H1 (cell line): ENCODE results near the gene UPB1. TPM values are rescaled to one million over a fixed set of nuclear protein-coding genes. Genes with fewer than 3 reads are reported as not detected.

ENCODE experiments used
- CTCF ChIA-PET: fragments of 300-600 bp; sonication (Branson Sonifier 250); formaldehyde crosslinking; loops from one replicate; lab custom pipeline; 2021; ENCODE audit not compliant: partially characterized antibody; lab: Charles Lee
- POLR2A ChIA-PET: fragments of 300-600 bp; sonication (Branson Sonifier 250); formaldehyde crosslinking; loops from one replicate; lab custom pipeline; 2021; ENCODE audit warnings: inconsistent platforms; ENCODE audit not compliant: partially characterized antibody; lab: Charles Lee
- DNase-seq, 2 experiments: peaks; one replicate each; pipeline versions ENCODE4 v3.0.0 to v3.0.0-alpha.2; 2010 to 2022; ENCODE audit warnings: low spot score in 2 of 2, low read depth in 1 of 2, mixed read lengths in 1 of 2
- FAIRE-seq: peaks from 2 replicates; lab custom pipeline; 2011; peaks lifted over from hg19 to GRCh38; lab: Jason Lieb, UNC
- H2AFZ ChIP-seq: 2 replicates; pipeline ENCODE4 v1.8.1; 2012; ENCODE audit warnings: low read length, inconsistent platforms
- H2AK5ac ChIP-seq: 2 replicates; pipeline ENCODE4 v1.6.1; 2013; ENCODE audit warnings: low read depth, low read length
- H2BK120ac ChIP-seq: replicated peaks from 2 replicates; pipeline ENCODE3; 2013; ENCODE audit warnings: low read depth, low read length, inconsistent platforms
- H2BK12ac ChIP-seq: 2 replicates; pipeline ENCODE4 v1.6.1; 2013; ENCODE audit warnings: low read depth, low read length
- H2BK15ac ChIP-seq: 2 replicates; pipeline ENCODE4 v1.6.1; 2013; ENCODE audit warnings: low read length
- H2BK20ac ChIP-seq: 2 replicates; pipeline ENCODE4 v1.6.1; 2013; ENCODE audit warnings: low read length
- H2BK5ac ChIP-seq: 2 replicates; pipeline ENCODE4 v1.6.1; 2013; ENCODE audit warnings: low read depth, low read length
- H3K14ac ChIP-seq: 2 replicates; pipeline ENCODE4 v1.6.1; 2013; ENCODE audit warnings: inconsistent platforms; ENCODE audit not compliant: insufficient read length
- H3K18ac ChIP-seq: 2 replicates; pipeline ENCODE4 v1.6.1; 2013; ENCODE audit warnings: low read length; ENCODE audit errors: extremely low read depth
- H3K23ac ChIP-seq: 2 replicates; pipeline ENCODE4 v1.6.1; 2013; ENCODE audit warnings: inconsistent platforms; ENCODE audit not compliant: insufficient read length
- H3K23me2 ChIP-seq: 2 replicates; pipeline ENCODE4 v1.6.1; 2013; ENCODE audit warnings: low read depth, low read length
- H3K27ac ChIP-seq: 2 replicates; pipeline ENCODE4 v1.6.1; 2011; ENCODE audit warnings: low read depth, low read length, inconsistent platforms
- H3K27me3 ChIP-seq, 4 experiments: replicated peaks in 1 of 4; 1 replicate in 1 of 4; 2 replicates in 3 of 4; pipeline versions ENCODE4 v1.6.1 to v1.8.1; 2011 to 2013; ENCODE audit warnings: low read length in 3 of 4, mild to moderate bottlenecking in 3 of 4, inconsistent platforms in 2 of 4, mixed read lengths in 2 of 4, moderate library complexity in 1 of 4; ENCODE audit not compliant: control insufficient read depth in 3 of 4, insufficient read depth in 3 of 4; ENCODE audit errors: extremely low read depth in 1 of 4
- H3K36me3 ChIP-seq, 4 experiments: 2 replicates each; pipeline versions ENCODE4 v1.6.1 to v1.8.1; 2011 to 2013; ENCODE audit warnings: mild to moderate bottlenecking in 4 of 4, low read length in 3 of 4, moderate library complexity in 2 of 4, control low read depth in 1 of 4, inconsistent platforms in 1 of 4; ENCODE audit not compliant: insufficient read depth in 4 of 4, control insufficient read depth in 2 of 4
- H3K4ac ChIP-seq: replicated peaks from 2 replicates; pipeline ENCODE3; 2013; ENCODE audit warnings: low read length, low read depth, mixed read lengths, inconsistent platforms; ENCODE audit not compliant: insufficient read length
- H3K4me1 ChIP-seq, 4 experiments: replicated peaks in 1 of 4; 1 replicate in 1 of 4; 2 replicates in 3 of 4; pipeline versions ENCODE4 v1.6.1 to v1.8.1; 2011 to 2013; ENCODE audit warnings: low read length in 3 of 4, inconsistent platforms in 2 of 4, mixed read lengths in 1 of 4; ENCODE audit not compliant: insufficient read depth in 4 of 4, control insufficient read depth in 3 of 4
- H3K4me2 ChIP-seq, 2 experiments: 2 replicates each; pipeline versions ENCODE4 v1.6.1 to v1.8.1; 2011 to 2013; ENCODE audit warnings: low read depth in 2 of 2, low read length in 2 of 2, control low read depth in 1 of 2, inconsistent platforms in 1 of 2, mild to moderate bottlenecking in 1 of 2; ENCODE audit not compliant: insufficient read depth in 1 of 2
- H3K4me3 ChIP-seq, 4 experiments: fragments of 200-600, 300-600 bp in 1 of 4; sonication (generic), shearing (Covaris generic), sonication (Bioruptor Twin) in 1 of 4; 2 replicates each; pipeline versions ENCODE4 v1.5.1 to v1.8.1; 2011 to 2016; ENCODE audit warnings: low read length in 4 of 4, low read depth in 3 of 4, control low read depth in 2 of 4, inconsistent platforms in 2 of 4, mild to moderate bottlenecking in 2 of 4, mixed read lengths in 1 of 4, moderate library complexity in 1 of 4; ENCODE audit not compliant: insufficient read depth in 2 of 4; ENCODE audit errors: extremely low read depth in 1 of 4
- H3K56ac ChIP-seq: replicated peaks from 2 replicates; pipeline ENCODE3; 2013; ENCODE audit warnings: low read depth, mild to moderate bottlenecking, mixed read lengths, low read length, inconsistent platforms; ENCODE audit not compliant: insufficient read length
- H3K79me1 ChIP-seq: 2 replicates; pipeline ENCODE4 v1.6.1; 2013; ENCODE audit warnings: low read depth, low read length, control low read depth
- H3K79me2 ChIP-seq, 2 experiments: 2 replicates each; pipeline versions ENCODE4 v1.6.1 to v1.8.1; 2012 to 2013; ENCODE audit warnings: low read length in 2 of 2, mild to moderate bottlenecking in 2 of 2, inconsistent platforms in 1 of 2; ENCODE audit not compliant: insufficient read depth in 2 of 2, control insufficient read depth in 1 of 2
- H3K9ac ChIP-seq, 4 experiments: replicated peaks in 1 of 4; 1 replicate in 1 of 4; 2 replicates in 3 of 4; pipeline versions ENCODE4 v1.6.1 to v1.8.1; 2011 to 2013; ENCODE audit warnings: low read depth in 3 of 4, low read length in 3 of 4, control low read depth in 2 of 4, mild to moderate bottlenecking in 2 of 4, moderate library complexity in 2 of 4, inconsistent platforms in 1 of 4; ENCODE audit errors: extremely low read depth in 1 of 4
- H3K9me3 ChIP-seq, 2 experiments: 2 replicates each; pipeline versions ENCODE4 v1.6.1 to v1.8.1; 2012 to 2013; ENCODE audit warnings: mild to moderate bottlenecking in 2 of 2, moderate library complexity in 2 of 2, control low read depth in 1 of 2, inconsistent platforms in 1 of 2, low read depth in 1 of 2, low read length in 1 of 2, mixed read lengths in 1 of 2; ENCODE audit not compliant: insufficient read depth in 2 of 2
- H4K20me1 ChIP-seq, 2 experiments: replicated peaks in 1 of 2; 2 replicates each; pipeline versions ENCODE3 to v1.8.1; 2011 to 2013; ENCODE audit warnings: inconsistent platforms in 2 of 2, low read length in 2 of 2, mild to moderate bottlenecking in 1 of 2; ENCODE audit not compliant: insufficient read depth in 2 of 2, control insufficient read depth in 1 of 2
- H4K5ac ChIP-seq: 2 replicates; pipeline ENCODE4 v1.6.1; 2013; ENCODE audit warnings: low read length, low read depth, mixed read lengths, inconsistent platforms; ENCODE audit not compliant: insufficient read length
- H4K8ac ChIP-seq: 2 replicates; pipeline ENCODE4 v1.8.0; 2013; ENCODE audit warnings: mild to moderate bottlenecking, moderate library complexity, low read length, inconsistent platforms; ENCODE audit not compliant: insufficient read depth; ENCODE audit errors: extremely low read depth
- H4K91ac ChIP-seq: replicated peaks from 2 replicates; pipeline ENCODE3; 2013; ENCODE audit warnings: low read length, mixed read lengths, inconsistent platforms; ENCODE audit not compliant: insufficient read length
- ASH2L ChIP-seq: fragments of 200-600, 300-600 bp; sonication (generic); IDR thresholded peaks from one replicate; pipeline ENCODE4 v1.7.1; 2017; ENCODE audit warnings: low read length
- ATF3 ChIP-seq: IDR thresholded peaks from 2 replicates; pipeline ENCODE4 v1.6.1; 2011; ENCODE audit warnings: low read depth, mild to moderate bottlenecking, low read length; ENCODE audit not compliant: insufficient read depth
- CTCF ChIP-seq, 3 experiments: IDR thresholded peaks; 1 replicate in 2 of 3; 2 replicates in 1 of 3; pipeline versions ENCODE4 v1.5.1 to v1.6.1; 2011; ENCODE audit warnings: low read length in 3 of 3, mild to moderate bottlenecking in 3 of 3, inconsistent platforms in 2 of 3, low read depth in 1 of 3, moderate library complexity in 1 of 3; ENCODE audit not compliant: insufficient read depth in 1 of 3; ENCODE audit errors: control extremely low read depth in 1 of 3
- EZH2 ChIP-seq: fragments of 200-600 bp; sonication (generic); IDR thresholded peaks from 2 replicates; pipeline ENCODE4 v1.7.1; 2012; ENCODE audit warnings: low read depth, mild to moderate bottlenecking, moderate library complexity, low read length, inconsistent platforms; ENCODE audit not compliant: severe bottlenecking
- GTF2F1 ChIP-seq: IDR thresholded peaks from 2 replicates; pipeline ENCODE4 v1.6.1; 2012; ENCODE audit warnings: low read depth, low read length, improper control_type of control experiment, borderline replicate concordance
- KDM4A ChIP-seq: IDR thresholded peaks from one replicate; pipeline ENCODE4 v1.7.1; 2012; ENCODE audit warnings: low read depth, mild to moderate bottlenecking, moderate library complexity, low read length, inconsistent platforms; ENCODE audit not compliant: severe bottlenecking
- KDM5A ChIP-seq: fragments of 200-600 bp; IDR thresholded peaks from 2 replicates; pipeline ENCODE4 v1.7.1; 2012; ENCODE audit warnings: mild to moderate bottlenecking, low read length, inconsistent platforms, mixed read lengths
- RBBP5 ChIP-seq: IDR thresholded peaks from 2 replicates; pipeline ENCODE4 v1.7.1; 2012; ENCODE audit warnings: low read depth, mild to moderate bottlenecking, inconsistent platforms, low read length, moderate library complexity, borderline replicate concordance
- SAP30 ChIP-seq: fragments of 300-600 bp; sonication (generic); IDR thresholded peaks from 2 replicates; pipeline ENCODE4 v1.7.1; 2012; ENCODE audit warnings: low read length, moderate library complexity, mild to moderate bottlenecking, inconsistent platforms; ENCODE audit not compliant: insufficient read depth, insufficient replicate concordance
- YY1 ChIP-seq: IDR thresholded peaks from 2 replicates; pipeline ENCODE4 v1.6.1; 2011; ENCODE audit warnings: low read depth, mild to moderate bottlenecking, low read length
- WGBS, 2 experiments: shearing (Covaris generic) in 1 of 2; methylation state at CpG; one replicate each; pipeline versions ENCODE4 v1.1.6 to v1.1.7; 2013 to 2015; ENCODE audit warnings: low lambda C conversion rate in 2 of 2, mixed read lengths in 2 of 2, inconsistent platforms in 1 of 2, low coverage in 1 of 2, missing lambda C conversion rate in 1 of 2; ENCODE audit not compliant: insufficient replicate concordance in 2 of 2, insufficient coverage in 1 of 2, insufficient read length in 1 of 2; ENCODE audit errors: extremely low coverage in 1 of 2, missing lambda C conversion rate in 1 of 2; 5-methylcytosine and 5-hydroxymethylcytosine counted together
- polyA plus RNA-seq, 7 experiments: library from polyadenylated mRNA; depleted of rRNA in 3 of 7; stranded (reverse) in 5 of 7; unstranded in 2 of 7; fragments of >200 nt in 5 of 7; fragments of 200-250 nt in 2 of 7; gene quantifications; 1 replicate in 5 of 7; 2 replicates in 1 of 7; 4 replicates in 1 of 7; pipeline versions ENCODE4 v1.2.1 to v1.2.3, GENCODE V29; 2011 to 2013; ENCODE audit warnings: missing spikeins in 2 of 7, mixed read lengths in 2 of 7
- total RNA-seq: library from RNA; stranded (reverse); fragmentation: NEBNext Ultra II Directional; extraction: Animal tissue kit (Norgen Biotek cat#: 25700); gene quantifications from 2 replicates; pipeline ENCODE4 v1.2.1, GENCODE V29; 2021

UPB1 gene
- total and polyA plus RNA-seq, 2 of the 8 experiments (the other 6 are each of a cell fraction or from before 2014, with no cell fraction given), result 0.09 TPM; not detected in 1

- no peak overlapping the region for H4K91ac ChIP-seq
- no peak overlapping the region for H2AK5ac ChIP-seq
- no peak overlapping the region for H2BK12ac ChIP-seq
- H4K20me1 ChIP-seq, result no peaks in the 10 kb centered on the region
- no peak overlapping the region for H4K8ac ChIP-seq
- no peak overlapping the region for H3K4ac ChIP-seq
- H3K14ac ChIP-seq, result no peak overlapping the region
- FAIRE-seq (no peak), DNase-seq (peak; percentile 58 to 78)
- no peaks in the 10 kb centered on the region for H3K36me3 ChIP-seq
- H3K23ac ChIP-seq, result no peak overlapping the region
- no peaks in the 10 kb centered on the region for H3K23me2 ChIP-seq
- ChIA-PET POLR2A (interaction anchor here (0.6 to 1.9 kb wide), 3 partner anchors 49 to 93 kb away, joined by 3 to 7 read pairs (median 3); no protein-coding TSS in a partner anchor), CTCF (interaction anchor here (0.7 to 15.1 kb wide), 16 partner anchors 10 to 114 kb away, joined by 3 to 201 read pairs (median 4); no protein-coding TSS in a partner anchor)
- no peak overlapping the region for H2AFZ ChIP-seq
- peak overlapping the region in 2 of 4 experiments; percentile 6 to 26; a peak in 2 of 8 replicates for H3K4me3 ChIP-seq
- peak overlapping the region; percentile 48 to 66 for H3K4me2 ChIP-seq
- no peak overlapping the region for H2BK15ac ChIP-seq
- no peaks in the 10 kb centered on the region for H3K27me3 ChIP-seq
- H3K79me2 ChIP-seq, result no peaks in the 10 kb centered on the region
- H2BK20ac ChIP-seq, result no peak overlapping the region
- H3K18ac ChIP-seq, result no peak overlapping the region
- H3K56ac ChIP-seq, result no peak overlapping the region
- H3K79me1 ChIP-seq, result no peaks in the 10 kb centered on the region
- H3K9me3 ChIP-seq, result no peaks in the 10 kb centered on the region
- no peak overlapping the region for H2BK5ac ChIP-seq
- peaks cover 3 to 13% (median 8%) of the 10 kb centered on the region in 4 experiments; a peak in 5 of 7 replicates for H3K4me1 ChIP-seq
- no peak overlapping the region for H3K27ac ChIP-seq
- H3K9ac ChIP-seq, result no peak overlapping the region
- H2BK120ac ChIP-seq, result no peak overlapping the region
- no peak overlapping the region for H4K5ac ChIP-seq
- 18% methylated on average over 7 of the region's 7 CpGs; no CpG with 5 or more reads in 1 of the 2 experiments for WGBS, 2 experiments
- TF ChIP-seq GTF2F1 (no peak), EZH2 (no peak), RBBP5 (no peak), KDM5A (no peak), SAP30 (no peak), CTCF (IDR thresholded peaks at IDR 0.05; ENCODE audit: control extremely low read depth in 1 of 3, insufficient read depth in 1 of 3, low read depth in 1 of 3, low read length in 3 of 3) (peak; percentile 41 to 57 (median 47)), ASH2L (no peak), KDM4A (no peak), ATF3 (no peak), YY1 (no peak)
Observed at GRCh38 chr22:24507716-24508115, 12.6 kb downstream of the UPB1 start.
